ENCODE results near the gene C1orf105. TPM values are rescaled to one million over a fixed set of nuclear protein-coding genes. Genes with fewer than 3 reads are reported as not detected.

C1orf105 gene
- total and polyA plus RNA-seq, 2 of the 8 experiments (the other 6 are each of a cell fraction or from before 2014, with no cell fraction given), result not detected

- no peak for TF ChIP-seq CHD7 (IDR thresholded peaks at IDR 0.05; ENCODE audit: insufficient replicate concordance, low read length)
- no peak for TF ChIP-seq ATF2 (IDR thresholded peaks at IDR 0.05; ENCODE audit: low read length)
- TF ChIP-seq ASH2L (IDR thresholded peaks at IDR 0.05; ENCODE audit: low read length), result no peak
These were observed 1.6 kb downstream of the C1orf105 start (continued) for GRCh38 chr1:172421974-172422604.
